Measurements from ENCODE around the gene DBF4B. TPM values are rescaled to one million over a fixed set of nuclear protein-coding genes. Genes with fewer than 3 reads are reported as not detected.

The DBF4B gene
- total and polyA plus RNA-seq, 2 of the 13 experiments (the other 11 are each of a cell fraction or from before 2014, with no cell fraction given) = 11.7 to 13.2 TPM

GRCh38 chr17:44769647-44770084 lies 61.2 kb downstream of the DBF4B start (continued):
- TF ChIP-seq PRDM10 (CRISPR knock-in tag; IDR thresholded peaks at IDR 0.05; ENCODE audit: low read depth) (no peak), ZNF691 (CRISPR knock-in tag; IDR thresholded peaks at IDR 0.05; ENCODE audit: borderline replicate concordance, low read depth) (no peak), ZNF782 (CRISPR knock-in tag; IDR thresholded peaks at IDR 0.05; ENCODE audit: borderline replicate concordance) (no peak), DBP (CRISPR knock-in tag; IDR thresholded peaks at IDR 0.05; ENCODE audit: not compliant biosample characterization) (no peak), ATF3 (CRISPR knock-in tag; IDR thresholded peaks at IDR 0.05) (peak; percentile 64; the same call in 1 of the 2 replicates), ZNF761 (CRISPR knock-in tag; conservative IDR thresholded peaks at IDR 0.05) (no peak), ZNF512 (CRISPR knock-in tag; IDR thresholded peaks at IDR 0.05) (no peak), RXRA (CRISPR knock-in tag; IDR thresholded peaks at IDR 0.05) (peak; percentile 65; the same call in 1 of the 2 replicates), ZSCAN31 (CRISPR knock-in tag; IDR thresholded peaks at IDR 0.05; ENCODE audit: low read depth) (no peak), ZNF709 (CRISPR knock-in tag; IDR thresholded peaks at IDR 0.05) (no peak), HNF4G (IDR thresholded peaks at IDR 0.05; ENCODE audit: borderline replicate concordance, low read depth, low read length) (no peak), HNF4G (CRISPR knock-in tag; IDR thresholded peaks at IDR 0.05; ENCODE audit: borderline replicate concordance, low read depth) (no peak), AHDC1 (CRISPR knock-in tag; IDR thresholded peaks at IDR 0.05; ENCODE audit: borderline replicate concordance) (no peak)

Data from HepG2 (cell line).